Stimulated activated CD4-positive, alpha-beta T cell treated with anti-CD3 and anti-CD28 coated beads, Interleukin-15, amount 100 ng/mL, for 1 hour (primary cell): Measurements from ENCODE around the gene PHLDB1.

Source experiments
- DNase-seq, 2 donors: peaks; one replicate each; pipeline ENCODE4 v3.0.0-alpha.2; 2020; ENCODE audit warnings: low read depth in 1 of 2, low spot score in 1 of 2

PHLDB1 gene

GRCh38 chr11:118621784-118622375 lies 14.5 kb downstream of the PHLDB1 start:
- no peak for DNase-seq

GRCh38 chr11:118622376-118623268 lies 15.2 kb downstream of the PHLDB1 start:
- no peak for DNase-seq

GRCh38 chr11:118623269-118623655 lies 15.8 kb downstream of the PHLDB1 start:
- no peak for DNase-seq

- no peak for DNase-seq
These were observed 17.7 kb downstream of the PHLDB1 start for GRCh38 chr11:118625036-118625690.

GRCh38 chr11:118625976-118626375 lies 18.6 kb downstream of the PHLDB1 start:
- DNase-seq = no peak

- DNase-seq = no peak
These were observed 20.2 kb downstream of the PHLDB1 start for GRCh38 chr11:118627566-118627965.

- no peak for DNase-seq
These were observed 20.6 kb downstream of the PHLDB1 start for GRCh38 chr11:118628031-118628430.

GRCh38 chr11:118628432-118628831 lies 21.0 kb downstream of the PHLDB1 start:
- no peak for DNase-seq

GRCh38 chr11:118628861-118629549 lies 21.6 kb downstream of the PHLDB1 start:
- DNase-seq = no peak

GRCh38 chr11:118629761-118630661 lies 22.6 kb downstream of the PHLDB1 start:
- DNase-seq = no peak

- DNase-seq = no peak
These were observed 23.9 kb downstream of the PHLDB1 start for GRCh38 chr11:118631142-118631909.

GRCh38 chr11:118632577-118633318 lies 25.3 kb downstream of the PHLDB1 start:
- DNase-seq = no peak

GRCh38 chr11:118633319-118633690 lies 25.9 kb downstream of the PHLDB1 start:
- DNase-seq = no peak

GRCh38 chr11:118633979-118634378 lies 26.6 kb downstream of the PHLDB1 start:
- no peak for DNase-seq

GRCh38 chr11:118634431-118635236 lies 27.2 kb downstream of the PHLDB1 start:
- DNase-seq = no peak

GRCh38 chr11:118635237-118635591 lies 27.8 kb downstream of the PHLDB1 start:
- DNase-seq = no peak

- no peak for DNase-seq
These were observed 28.2 kb downstream of the PHLDB1 start for GRCh38 chr11:118635642-118636041.

- no peak for DNase-seq
These were observed 29.3 kb downstream of the PHLDB1 start for GRCh38 chr11:118636569-118637290.
